SK-N-SH (cell line): ENCODE results near the gene RBM47.

Source experiments
- GABPA ChIP-seq: IDR thresholded peaks from 2 replicates; pipeline ENCODE4 v1.4.0; 2012; ENCODE audit warnings: low read depth, mild to moderate bottlenecking
- RAD21 ChIP-seq: IDR thresholded peaks from 2 replicates; pipeline ENCODE4 v1.6.1; 2012; ENCODE audit warnings: mild to moderate bottlenecking, low read length
- TF ChIP-seq, protein P1 (sequence below): fragments of 200-600 bp; sonication (generic); IDR thresholded peaks from 2 replicates; pipeline ENCODE4 v1.6.1; 2017; ENCODE audit warnings: antibody characterized with exemption, mild to moderate bottlenecking, moderate library complexity

DNA sequence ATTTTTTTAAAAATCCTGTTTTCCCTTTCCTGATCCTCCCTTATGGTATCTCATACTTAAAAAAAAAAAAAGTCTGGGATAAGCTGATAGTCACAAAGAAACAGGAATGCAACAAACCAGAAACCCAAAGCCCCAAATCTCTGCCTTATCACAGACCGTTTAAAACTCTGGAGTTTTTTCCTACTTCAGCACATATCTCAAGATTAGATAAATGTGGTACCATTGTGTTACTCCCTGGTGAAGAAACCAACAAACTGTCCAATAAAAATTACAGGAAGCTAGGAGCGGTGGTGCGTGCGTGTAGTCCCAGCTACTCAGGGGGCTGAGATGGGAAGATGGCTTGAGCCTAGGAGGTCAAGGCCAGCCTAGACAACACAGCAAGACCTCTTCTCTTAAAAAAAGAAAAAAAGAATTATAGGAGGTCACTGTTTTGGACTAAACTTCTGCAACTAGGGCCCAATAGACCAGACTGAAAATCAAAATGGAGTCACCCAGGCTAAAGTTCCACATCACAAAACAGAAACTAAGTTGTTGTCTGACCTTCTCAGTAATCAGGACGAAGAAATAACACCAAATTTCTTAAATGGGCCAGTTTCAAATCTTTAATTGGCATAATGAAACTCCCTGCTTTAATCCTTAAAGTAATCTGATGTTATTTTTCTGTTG is 51.9 kb downstream of the RBM47 start:
- TF ChIP-seq GABPA (no peak), RAD21 (no peak)
- TF ChIP-seq, protein P1, sequence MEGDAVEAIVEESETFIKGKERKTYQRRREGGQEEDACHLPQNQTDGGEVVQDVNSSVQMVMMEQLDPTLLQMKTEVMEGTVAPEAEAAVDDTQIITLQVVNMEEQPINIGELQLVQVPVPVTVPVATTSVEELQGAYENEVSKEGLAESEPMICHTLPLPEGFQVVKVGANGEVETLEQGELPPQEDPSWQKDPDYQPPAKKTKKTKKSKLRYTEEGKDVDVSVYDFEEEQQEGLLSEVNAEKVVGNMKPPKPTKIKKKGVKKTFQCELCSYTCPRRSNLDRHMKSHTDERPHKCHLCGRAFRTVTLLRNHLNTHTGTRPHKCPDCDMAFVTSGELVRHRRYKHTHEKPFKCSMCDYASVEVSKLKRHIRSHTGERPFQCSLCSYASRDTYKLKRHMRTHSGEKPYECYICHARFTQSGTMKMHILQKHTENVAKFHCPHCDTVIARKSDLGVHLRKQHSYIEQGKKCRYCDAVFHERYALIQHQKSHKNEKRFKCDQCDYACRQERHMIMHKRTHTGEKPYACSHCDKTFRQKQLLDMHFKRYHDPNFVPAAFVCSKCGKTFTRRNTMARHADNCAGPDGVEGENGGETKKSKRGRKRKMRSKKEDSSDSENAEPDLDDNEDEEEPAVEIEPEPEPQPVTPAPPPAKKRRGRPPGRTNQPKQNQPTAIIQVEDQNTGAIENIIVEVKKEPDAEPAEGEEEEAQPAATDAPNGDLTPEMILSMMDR = no peak
